Measurements from ENCODE around the gene HPD. TPM values are rescaled to one million over a fixed set of nuclear protein-coding genes. Genes with fewer than 3 reads are reported as not detected.
A peak's percentile ranks its signal among the peaks of the same experiment; 100 is the strongest.

HPD gene
- total RNA-seq (2022): 0.20 TPM in 1 of 2 replicates, not detected in the other
- Bru-seq, nascent RNA: percentile 14 among the genes with signal in this experiment
- percentile 4 among the genes with signal in this experiment for BruChase-seq, experiment 1, labeled RNA remaining after a 2-hour chase
- percentile 7 among the genes with signal in this experiment for BruChase-seq, experiment 2, labeled RNA remaining after a 6-hour chase
- long read RNA-seq, partial matches to known transcripts: 0 of 3 reads
- long read RNA-seq, other reads (novel, unspliced or antisense): 3 of 3 reads

DNA sequence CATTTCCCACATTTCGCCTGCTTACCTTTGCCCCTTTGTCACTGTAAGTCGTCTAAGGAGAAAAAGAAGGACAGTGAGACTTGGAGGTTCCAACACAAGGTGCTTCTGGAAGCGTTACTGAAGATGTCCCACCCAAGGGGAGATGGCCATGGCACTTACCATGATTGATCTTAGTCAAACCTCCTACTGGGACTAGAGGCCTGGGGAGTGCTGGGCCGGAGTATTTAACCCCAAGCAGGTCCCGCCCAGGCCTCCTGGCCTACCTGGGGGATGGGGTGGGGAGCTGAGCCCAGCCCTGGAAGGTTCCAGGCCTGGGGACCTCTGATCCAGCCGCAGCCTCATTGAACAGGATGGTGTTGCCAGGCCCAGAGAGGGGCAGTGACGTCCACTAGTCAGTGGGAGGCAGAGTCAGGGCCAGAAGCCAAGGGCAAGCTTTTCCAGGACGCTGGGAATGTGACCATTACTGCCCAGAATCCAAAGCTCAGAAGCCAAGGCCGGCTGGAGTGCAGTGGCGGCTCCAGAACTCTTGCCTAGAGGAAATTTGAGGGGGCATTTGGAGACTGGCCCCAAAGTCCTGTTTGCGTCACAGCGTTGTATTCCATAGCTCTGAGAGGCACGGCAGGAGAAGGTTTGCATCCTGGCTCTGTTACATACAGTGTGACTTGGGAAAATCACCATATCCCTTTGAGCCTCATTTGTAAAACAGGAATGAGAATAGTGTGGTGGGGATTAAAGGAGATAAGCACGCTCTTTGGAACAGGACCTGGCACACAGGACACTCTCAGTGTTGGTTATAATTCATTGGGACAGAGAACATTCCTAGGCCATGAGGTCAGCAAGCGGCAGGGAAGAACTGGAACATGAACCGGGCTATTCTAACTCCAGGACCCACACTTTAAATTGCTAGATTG is at the start of gene HPD:
Gene HPD (minus strand): TSS at position 198 of the 911 bp plus-strand sequence. CDS start 36 bp downstream, at position 162.
- Mint-ChIP-seq H3K4me3 (ENCODE audit: unreplicated experiment) (no peak within 1 kb of the TSS), H3K36me3 (ENCODE audit: insufficient read depth, unreplicated experiment) (no peaks in the 10 kb centered on the region), H3K27ac (ENCODE audit: unreplicated experiment) (peak within 1 kb of the TSS; percentile 57), H3K27me3 (ENCODE audit: insufficient read depth, unreplicated experiment) (no peaks in the 10 kb centered on the region), H3K4me1 (ENCODE audit: low read depth, unreplicated experiment) (no peaks in the 10 kb centered on the region), H3K9me3 (ENCODE audit: unreplicated experiment) (no peaks in the 10 kb centered on the region)
- Histone ChIP-seq H3K4me3 (ENCODE audit: low read depth, low read length) (no peak within 1 kb of the TSS), H3K27me3 (replicated peaks; ENCODE audit: control insufficient read depth, insufficient read depth, low read length) (no peaks in the 10 kb centered on the region), H3K36me3 (ENCODE audit: control insufficient read depth, insufficient read depth, low read length) (no peaks in the 10 kb centered on the region), H3K4me1 (peaks cover 18% of the 10 kb centered on the region), H3K9me3 (no peaks in the 10 kb centered on the region)
- POLR2A ChIA-PET: interaction anchor here (0.6 kb wide), 1 partner anchor 64 kb away, joined by 7 read pairs; no protein-coding TSS in a partner anchor
- peak; percentile 43 to 66 for DNase-seq
- CTCF ChIA-PET: interaction anchor here (0.6 kb wide), 1 partner anchor 33 kb away, joined by 4 read pairs; no protein-coding TSS in a partner anchor
- BruUV-seq (replicated peaks): no TSS peak
- no peak for TF ChIP-seq CTCF (IDR thresholded peaks at IDR 0.05; ENCODE audit: insufficient read depth in 1 of 2, low read depth in 1 of 2, low read length in 1 of 2, severe bottlenecking in 1 of 2, unreplicated experiment in 1 of 2)
- intact Hi-C loops (cut with micrococcal nuclease; ENCODE audit: unreplicated experiment): no loop called here

- H3K36me3 Mint-ChIP-seq (ENCODE audit: insufficient read depth, unreplicated experiment): peaks cover 63% of the 10 kb centered on the region
- CTCF ChIA-PET: interaction anchor here (0.9 kb wide), 1 partner anchor 111 kb away, joined by 3 read pairs; no protein-coding TSS in a partner anchor
- Histone ChIP-seq H3K4me3 (ENCODE audit: low read depth, low read length) (no peak overlapping the region), H3K4me1 (no peaks in the 10 kb centered on the region), H3K9me3 (no peaks in the 10 kb centered on the region), H3K27me3 (replicated peaks; ENCODE audit: control insufficient read depth, insufficient read depth, low read length) (no peaks in the 10 kb centered on the region), H3K36me3 (ENCODE audit: control insufficient read depth, insufficient read depth, low read length) (no peaks in the 10 kb centered on the region; the same call in none of the 2 replicates)
- BruUV-seq (replicated peaks): no TSS peak
- H3K4me3 Mint-ChIP-seq (ENCODE audit: unreplicated experiment): no peak overlapping the region
- no peak overlapping the region for H3K27ac Mint-ChIP-seq (ENCODE audit: unreplicated experiment)
- no peaks in the 10 kb centered on the region for H3K9me3 Mint-ChIP-seq (ENCODE audit: unreplicated experiment)
- no peaks in the 10 kb centered on the region for H3K27me3 Mint-ChIP-seq (ENCODE audit: insufficient read depth, unreplicated experiment)
- TF ChIP-seq CTCF (IDR thresholded peaks at IDR 0.05; ENCODE audit: insufficient read depth in 1 of 2, low read depth in 1 of 2, low read length in 1 of 2, severe bottlenecking in 1 of 2, unreplicated experiment in 1 of 2): no peak
- POLR2A ChIA-PET: no interaction called here
- no peaks in the 10 kb centered on the region for H3K4me1 Mint-ChIP-seq (ENCODE audit: low read depth, unreplicated experiment)
- intact Hi-C loops (cut with micrococcal nuclease; ENCODE audit: unreplicated experiment): no loop called here
- DNase-seq: no peak
These were observed 47.1 kb upstream of the HPD start for GRCh38 chr12:121905746-121906145.

GRCh38 chr12:121903202-121903601 is 44.5 kb upstream of the HPD start:
- Histone ChIP-seq H3K27me3 (replicated peaks; ENCODE audit: control insufficient read depth, insufficient read depth, low read length) (no peaks in the 10 kb centered on the region), H3K4me3 (ENCODE audit: low read depth, low read length) (no peak overlapping the region), H3K36me3 (ENCODE audit: control insufficient read depth, insufficient read depth, low read length) (no peaks in the 10 kb centered on the region; the same call in none of the 2 replicates), H3K9me3 (no peaks in the 10 kb centered on the region), H3K4me1 (no peaks in the 10 kb centered on the region)
- intact Hi-C loops (cut with micrococcal nuclease; ENCODE audit: unreplicated experiment): no loop called here
- H3K4me3 Mint-ChIP-seq (ENCODE audit: unreplicated experiment): no peak overlapping the region
- no TSS peak for BruUV-seq (replicated peaks)
- no peaks in the 10 kb centered on the region for H3K4me1 Mint-ChIP-seq (ENCODE audit: low read depth, unreplicated experiment)
- DNase-seq: no peak
- no peaks in the 10 kb centered on the region for H3K27me3 Mint-ChIP-seq (ENCODE audit: insufficient read depth, unreplicated experiment)
- no peaks in the 10 kb centered on the region for H3K9me3 Mint-ChIP-seq (ENCODE audit: unreplicated experiment)
- ChIA-PET POLR2A (no interaction called here), CTCF (no interaction called here)
- TF ChIP-seq CTCF (IDR thresholded peaks at IDR 0.05; ENCODE audit: insufficient read depth in 1 of 2, low read depth in 1 of 2, low read length in 1 of 2, severe bottlenecking in 1 of 2, unreplicated experiment in 1 of 2): no peak
- no peak overlapping the region for H3K27ac Mint-ChIP-seq (ENCODE audit: unreplicated experiment)
- H3K36me3 Mint-ChIP-seq (ENCODE audit: insufficient read depth, unreplicated experiment): peaks cover 59% of the 10 kb centered on the region

Measured in Caco-2 (cell line).